ENCODE measurements around the gene TMEM178A. TPM values are rescaled to one million over a fixed set of nuclear protein-coding genes. Genes with fewer than 3 reads are reported as not detected.

TMEM178A gene
- total RNA-seq, 2 experiments from 2014 or later: 0.22 to 0.53 TPM

GRCh38 chr2:39632876-39633275 is 32.8 kb upstream of the TMEM178A start:
- Histone ChIP-seq H3K9me3 (ENCODE audit: control insufficient read depth in 1 of 2, insufficient read depth in 1 of 2, low read length in 2 of 2) (no peaks in the 10 kb centered on the region), H3K27me3 (ENCODE audit: control insufficient read depth in 1 of 2, insufficient read depth in 2 of 2, low read length in 2 of 2) (peaks cover 0 to 5% of the 10 kb centered on the region in 2 experiments), H3K27ac (ENCODE audit: low read depth in 1 of 2, low read length in 2 of 2) (no peak overlapping the region), H3K4me3 (ENCODE audit: low read length) (no peak overlapping the region), H3K36me3 (ENCODE audit: insufficient read depth, low read length) (no peaks in the 10 kb centered on the region), H3K4me1 (ENCODE audit: insufficient read depth, low read length) (no peaks in the 10 kb centered on the region)
- Mint-ChIP-seq H3K36me3 (ENCODE audit: low read depth) (no peaks in the 10 kb centered on the region), H3K9me3 (no peaks in the 10 kb centered on the region), H3K4me3 (no peak overlapping the region), H3K27ac (no peak overlapping the region), H3K27me3 (peaks cover 5% of the 10 kb centered on the region), H3K4me1 (ENCODE audit: low read depth) (no peaks in the 10 kb centered on the region)
- POLR2A ChIA-PET: no interaction called here
- ATAC-seq (ENCODE audit: poor library complexity) (no peak), DNase-seq (no peak)
- intact Hi-C loops (cut with DNase I, micrococcal nuclease): no loop called here
- TF ChIP-seq CTCF (IDR thresholded peaks at IDR 0.05): no peak
- CTCF ChIA-PET: no interaction called here

- H3K9me3 ChIP-seq (ENCODE audit: control insufficient read depth in 1 of 2, insufficient read depth in 1 of 2, low read length in 2 of 2): no peaks in the 10 kb centered on the region
- Mint-ChIP-seq H3K4me1 (ENCODE audit: low read depth) (no peaks in the 10 kb centered on the region), H3K4me3 (no peak overlapping the region), H3K27ac (no peak overlapping the region), H3K27me3 (peaks cover 5% of the 10 kb centered on the region), H3K36me3 (ENCODE audit: low read depth) (no peaks in the 10 kb centered on the region), H3K9me3 (no peaks in the 10 kb centered on the region)
- TF ChIP-seq CTCF (IDR thresholded peaks at IDR 0.05): no peak
- H3K27me3 ChIP-seq (ENCODE audit: control insufficient read depth in 1 of 2, insufficient read depth in 2 of 2, low read length in 2 of 2): peaks cover 0 to 5% of the 10 kb centered on the region in 2 experiments
- DNase-seq: no peak
- H3K36me3 ChIP-seq (ENCODE audit: insufficient read depth, low read length): no peaks in the 10 kb centered on the region
- CTCF ChIA-PET: no interaction called here
- no peak overlapping the region for H3K27ac ChIP-seq (ENCODE audit: low read depth in 1 of 2, low read length in 2 of 2)
- no peak for ATAC-seq (ENCODE audit: poor library complexity)
- H3K4me1 ChIP-seq (ENCODE audit: insufficient read depth, low read length): no peaks in the 10 kb centered on the region
- intact Hi-C loops (cut with DNase I, micrococcal nuclease): no loop called here
- H3K4me3 ChIP-seq (ENCODE audit: low read length): no peak overlapping the region
- POLR2A ChIA-PET: no interaction called here
These were observed 29.4 kb upstream of the TMEM178A start for GRCh38 chr2:39636306-39636705.

GRCh38 chr2:39638581-39638980 is 27.1 kb upstream of the TMEM178A start:
- ChIA-PET CTCF (no interaction called here), POLR2A (no interaction called here)
- Mint-ChIP-seq H3K36me3 (ENCODE audit: low read depth) (no peaks in the 10 kb centered on the region), H3K9me3 (no peaks in the 10 kb centered on the region), H3K4me3 (no peak overlapping the region), H3K27me3 (peaks cover 5% of the 10 kb centered on the region), H3K4me1 (ENCODE audit: low read depth) (no peaks in the 10 kb centered on the region), H3K27ac (no peak overlapping the region)
- no peak overlapping the region for H3K27ac ChIP-seq (ENCODE audit: low read depth in 1 of 2, low read length in 2 of 2)
- intact Hi-C loops (cut with DNase I, micrococcal nuclease): no loop called here
- H3K36me3 ChIP-seq (ENCODE audit: insufficient read depth, low read length): no peaks in the 10 kb centered on the region
- DNase-seq (no peak), ATAC-seq (ENCODE audit: poor library complexity) (no peak)
- no peaks in the 10 kb centered on the region for H3K9me3 ChIP-seq (ENCODE audit: control insufficient read depth in 1 of 2, insufficient read depth in 1 of 2, low read length in 2 of 2)
- H3K4me1 ChIP-seq (ENCODE audit: insufficient read depth, low read length): no peaks in the 10 kb centered on the region
- no peak overlapping the region for H3K4me3 ChIP-seq (ENCODE audit: low read length)
- peaks cover 0 to 5% of the 10 kb centered on the region in 2 experiments for H3K27me3 ChIP-seq (ENCODE audit: control insufficient read depth in 1 of 2, insufficient read depth in 2 of 2, low read length in 2 of 2)
- no peak for TF ChIP-seq CTCF (IDR thresholded peaks at IDR 0.05)

All from CD4-positive, alpha-beta T cell (primary cell).